GM23338 (cell line): ENCODE measurements around the gene SIMC1. TPM values are rescaled to one million over a fixed set of nuclear protein-coding genes. Genes with fewer than 3 reads are reported as not detected.

Source experiments
- ATAC-seq: fragments of 200-7000 bp; cut with Tn5 transposase; 3 replicates; pipeline ENCODE4 v1.9.1; 2020
- DNase-seq: peaks from one replicate; pipeline ENCODE4 v3.0.0-alpha.2; 2015; ENCODE audit warnings: low spot score
- H2AFZ ChIP-seq: fragments of 200-600 bp; sonication (generic); 2 replicates; pipeline ENCODE4 v1.8.0; 2016; ENCODE audit warnings: antibody characterized with exemption, mild to moderate bottlenecking, moderate library complexity
- H3F3A ChIP-seq: fragments of 200-600 bp; sonication (generic); replicated peaks from 2 replicates; pipeline ENCODE4 v1.8.0; 2017; ENCODE audit warnings: antibody characterized with exemption, mixed run types, low read depth
- H3K27ac ChIP-seq: fragments of 200-600 bp; sonication (generic); 2 replicates; pipeline ENCODE4 v1.6.1; 2016; ENCODE audit warnings: low read depth
- H3K27me3 ChIP-seq: fragments of 200-600 bp; sonication (generic); 2 replicates; pipeline ENCODE4 v1.8.0; 2016; ENCODE audit warnings: mild to moderate bottlenecking, mixed run types, moderate library complexity; ENCODE audit not compliant: insufficient read depth
- H3K36me3 ChIP-seq: fragments of 200-600 bp; sonication (generic); 2 replicates; pipeline ENCODE4 v1.8.0; 2016; ENCODE audit warnings: mild to moderate bottlenecking; ENCODE audit not compliant: insufficient read depth
- H3K4me1 ChIP-seq: fragments of 200-600 bp; sonication (generic); 2 replicates; pipeline ENCODE4 v1.8.0; 2016; ENCODE audit warnings: mild to moderate bottlenecking, moderate library complexity; ENCODE audit not compliant: insufficient read depth
- H3K4me2 ChIP-seq: fragments of 200-600 bp; sonication (generic); 2 replicates; pipeline ENCODE4 v1.7.1; 2017; ENCODE audit warnings: mixed run types
- H3K4me3 ChIP-seq: fragments of 200-600 bp; sonication (generic); 2 replicates; pipeline ENCODE4 v1.6.1; 2016; ENCODE audit warnings: mixed run types
- H3K79me2 ChIP-seq: fragments of 200-600 bp; sonication (generic); replicated peaks from 2 replicates; pipeline ENCODE4 v1.8.0; 2017; ENCODE audit warnings: mild to moderate bottlenecking; ENCODE audit not compliant: insufficient read depth
- H3K9me2 ChIP-seq: fragments of 200-600 bp; sonication (generic); 2 replicates; pipeline ENCODE4 v1.8.0; 2017; ENCODE audit not compliant: insufficient read depth
- H4K20me1 ChIP-seq: fragments of 200-600 bp; sonication (generic); replicated peaks from 2 replicates; pipeline ENCODE4 v1.8.0; 2017; ENCODE audit warnings: mild to moderate bottlenecking; ENCODE audit not compliant: insufficient read depth
- H3K27ac Mint-ChIP-seq: 2 replicates; pipeline ENCODE4 v1.8.0; 2020; ENCODE audit warnings: inconsistent platforms, mild to moderate bottlenecking, moderate library complexity, mixed read lengths
- H3K27me3 Mint-ChIP-seq: 3 replicates; pipeline ENCODE4 v1.8.0; 2022; ENCODE audit warnings: low read depth, mild to moderate bottlenecking, moderate library complexity, mixed read lengths, inconsistent platforms; ENCODE audit not compliant: insufficient read depth, poor library complexity
- H3K36me3 Mint-ChIP-seq: 3 replicates; pipeline ENCODE4 v1.8.0; 2021; ENCODE audit warnings: low read depth, mild to moderate bottlenecking, inconsistent platforms, moderate library complexity, mixed read lengths
- H3K4me1 Mint-ChIP-seq: 3 replicates; pipeline ENCODE4 v1.8.0; 2020; ENCODE audit warnings: mild to moderate bottlenecking, inconsistent platforms, mixed read lengths
- H3K4me3 Mint-ChIP-seq: 3 replicates; pipeline ENCODE4 v1.8.0; 2021; ENCODE audit warnings: moderate library complexity, mild to moderate bottlenecking, inconsistent platforms, mixed read lengths
- H3K9me3 Mint-ChIP-seq: 3 replicates; pipeline ENCODE4 v1.8.0; 2020; ENCODE audit warnings: moderate library complexity, mild to moderate bottlenecking, inconsistent platforms, mixed read lengths
- CREB1 ChIP-seq: fragments of 250-450 bp; sonication (Bioruptor Pico); IDR thresholded peaks from 2 replicates; pipeline ENCODE4 v1.5.0; 2020; ENCODE audit warnings: low read depth, mild to moderate bottlenecking, moderate library complexity
- EZH2 ChIP-seq: fragments of 200-600 bp; sonication (generic); IDR thresholded peaks from one replicate; pipeline ENCODE4 v1.8.0; 2017; ENCODE audit warnings: antibody characterized with exemption, mild to moderate bottlenecking, low read depth; ENCODE audit not compliant: unreplicated experiment
- EZH2phosphoT487 ChIP-seq: fragments of 200-600 bp; sonication (generic); IDR thresholded peaks from one replicate; pipeline ENCODE4 v1.8.1; 2018; ENCODE audit warnings: antibody characterized with exemption; ENCODE audit not compliant: unreplicated experiment
- JUNB ChIP-seq: IDR thresholded peaks from one replicate; pipeline ENCODE4 v1.6.1; 2016; ENCODE audit warnings: antibody characterized with exemption; ENCODE audit not compliant: unreplicated experiment
- NANOG ChIP-seq: IDR thresholded peaks from 2 replicates; pipeline ENCODE4 v1.6.1; 2016; ENCODE audit warnings: antibody characterized with exemption, borderline replicate concordance
- POLR2AphosphoS5 ChIP-seq: IDR thresholded peaks from 2 replicates; pipeline ENCODE4 v1.6.1; 2016; ENCODE audit warnings: antibody characterized with exemption, low read depth
- REST ChIP-seq: IDR thresholded peaks from one replicate; pipeline ENCODE4 v1.6.1; 2018; ENCODE audit warnings: antibody characterized with exemption; ENCODE audit not compliant: unreplicated experiment
- STAT1 ChIP-seq: IDR thresholded peaks from one replicate; pipeline ENCODE4 v1.6.1; 2016; ENCODE audit warnings: antibody characterized with exemption; ENCODE audit not compliant: unreplicated experiment
- ZNF114 ChIP-seq: fragments of 250-450 bp; sonication (Bioruptor Pico); IDR thresholded peaks from 2 replicates; pipeline ENCODE4 v1.5.0; 2020; ENCODE audit warnings: mild to moderate bottlenecking, moderate library complexity
- ZNF331 ChIP-seq: fragments of 250-450 bp; sonication (Bioruptor Pico); IDR thresholded peaks from 2 replicates; pipeline ENCODE4 v1.5.0; 2020; ENCODE audit warnings: low read depth, mild to moderate bottlenecking, moderate library complexity
- ZNF462 ChIP-seq: fragments of 250-450 bp; sonication (Bioruptor Pico); IDR thresholded peaks from 2 replicates; pipeline ENCODE4 v1.5.0; 2020; ENCODE audit warnings: mild to moderate bottlenecking, moderate library complexity
- polyA plus RNA-seq: library from polyadenylated mRNA; unstranded; fragments of >200 nt; fragmentation: Nextera tagmentation; extraction: Ambion mirVana; gene quantifications from 2 replicates; pipeline ENCODE4 v1.2.1, GENCODE V29; 2016
- total RNA-seq: library from RNA; depleted of rRNA; stranded (reverse); fragments of >200 nt; shearing (Covaris generic); gene quantifications from 2 replicates; pipeline ENCODE4 v1.2.3, GENCODE V29; 2014
- TF ChIP-seq, protein P1 (sequence below): IDR thresholded peaks from 2 replicates; pipeline ENCODE4 v1.6.1; 2016; ENCODE audit warnings: antibody characterized with exemption
- TF ChIP-seq, protein P2 (sequence below), 2 experiments: fragments of 200-600 bp in 1 of 2; sonication (generic) in 1 of 2; conservative IDR thresholded peaks; 2 replicates each; pipeline versions ENCODE4 v1.5.1 to v1.6.1; 2016 to 2017; ENCODE audit warnings: antibody characterized with exemption in 2 of 2, low read depth in 2 of 2, mild to moderate bottlenecking in 2 of 2, moderate library complexity in 1 of 2

The SIMC1 gene
- total and polyA plus RNA-seq, 2 experiments from 2014 or later: 9.4 to 14.6 TPM

DNA sequence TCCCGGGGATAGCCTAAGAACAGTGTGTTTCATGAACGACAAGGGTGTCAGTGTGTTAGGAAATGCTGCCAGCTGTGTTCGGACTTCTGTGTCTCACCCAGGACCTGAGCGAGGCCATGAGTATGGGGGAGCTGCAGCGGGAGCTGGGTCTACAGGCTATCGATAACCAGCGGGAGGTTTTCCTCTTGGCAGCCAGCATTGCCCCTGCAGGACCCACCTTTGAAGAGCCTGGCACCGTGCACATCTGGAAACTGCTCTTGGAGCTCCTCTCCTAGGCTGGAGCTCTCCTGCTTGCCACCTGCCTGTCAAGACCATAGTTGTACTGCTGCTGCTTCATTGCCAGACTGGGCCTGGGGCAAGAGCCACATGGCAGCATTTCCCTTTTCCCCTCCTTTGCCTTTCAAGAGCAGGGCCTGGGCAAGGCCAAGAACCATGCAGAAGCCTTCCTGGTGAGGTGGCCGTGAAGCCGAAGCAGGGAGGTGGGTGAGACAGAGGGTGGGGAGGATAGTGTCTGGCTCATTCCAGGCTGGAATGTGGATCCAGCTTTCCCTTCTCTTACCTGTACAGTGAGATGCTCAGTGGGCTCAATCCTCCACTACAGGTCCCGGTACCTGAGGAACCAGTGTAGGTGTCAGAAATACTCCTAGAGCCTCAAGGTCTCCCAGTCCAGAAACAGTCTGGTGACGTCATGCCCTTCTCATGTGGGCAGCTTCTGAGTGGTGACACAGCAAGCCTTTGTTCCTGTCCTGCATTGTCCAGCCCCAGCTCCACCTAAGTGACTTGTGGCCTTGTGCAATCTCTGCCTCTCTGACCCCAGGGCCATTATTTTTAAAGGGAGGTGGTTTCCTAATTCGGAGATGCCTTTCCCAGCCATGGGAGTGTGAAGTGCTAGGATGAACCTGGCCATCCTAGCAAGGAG, 133.7 kb downstream of the SIMC1 start:
- H3K36me3 Mint-ChIP-seq: peaks cover 11% of the 10 kb centered on the region
- H3K4me3 Mint-ChIP-seq: no peak overlapping the region
- H3K36me3 ChIP-seq: no peaks in the 10 kb centered on the region
- no peaks in the 10 kb centered on the region for H3F3A ChIP-seq
- H3K4me2 ChIP-seq: no peak overlapping the region
- H3K4me1 Mint-ChIP-seq: no peaks in the 10 kb centered on the region; the same call in 2 of the 3 replicates
- peaks cover 9% of the 10 kb centered on the region for H3K27me3 ChIP-seq
- 0 out of 2 replicates have a peak overlapping the region, but pooled peaks have one; percentile 44 for H3K27ac Mint-ChIP-seq
- ATAC-seq (no peak), DNase-seq (no peak)
- no peaks in the 10 kb centered on the region for H3K4me1 ChIP-seq
- H3K27ac ChIP-seq: no peak overlapping the region
- TF ChIP-seq STAT1: no peak
- no peak for TF ChIP-seq NANOG
- TF ChIP-seq EZH2phosphoT487: no peak
- TF ChIP-seq, protein P1, sequence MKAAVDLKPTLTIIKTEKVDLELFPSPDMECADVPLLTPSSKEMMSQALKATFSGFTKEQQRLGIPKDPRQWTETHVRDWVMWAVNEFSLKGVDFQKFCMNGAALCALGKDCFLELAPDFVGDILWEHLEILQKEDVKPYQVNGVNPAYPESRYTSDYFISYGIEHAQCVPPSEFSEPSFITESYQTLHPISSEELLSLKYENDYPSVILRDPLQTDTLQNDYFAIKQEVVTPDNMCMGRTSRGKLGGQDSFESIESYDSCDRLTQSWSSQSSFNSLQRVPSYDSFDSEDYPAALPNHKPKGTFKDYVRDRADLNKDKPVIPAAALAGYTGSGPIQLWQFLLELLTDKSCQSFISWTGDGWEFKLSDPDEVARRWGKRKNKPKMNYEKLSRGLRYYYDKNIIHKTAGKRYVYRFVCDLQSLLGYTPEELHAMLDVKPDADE: no peak
- TF ChIP-seq POLR2AphosphoS5: no peak
- no peak for TF ChIP-seq ZNF114 (CRISPR knock-in tag)
- no peak for TF ChIP-seq JUNB
- TF ChIP-seq ZNF462 (CRISPR knock-in tag): no peak
- no peak for TF ChIP-seq CREB1 (CRISPR knock-in tag)
- TF ChIP-seq, protein P2, sequence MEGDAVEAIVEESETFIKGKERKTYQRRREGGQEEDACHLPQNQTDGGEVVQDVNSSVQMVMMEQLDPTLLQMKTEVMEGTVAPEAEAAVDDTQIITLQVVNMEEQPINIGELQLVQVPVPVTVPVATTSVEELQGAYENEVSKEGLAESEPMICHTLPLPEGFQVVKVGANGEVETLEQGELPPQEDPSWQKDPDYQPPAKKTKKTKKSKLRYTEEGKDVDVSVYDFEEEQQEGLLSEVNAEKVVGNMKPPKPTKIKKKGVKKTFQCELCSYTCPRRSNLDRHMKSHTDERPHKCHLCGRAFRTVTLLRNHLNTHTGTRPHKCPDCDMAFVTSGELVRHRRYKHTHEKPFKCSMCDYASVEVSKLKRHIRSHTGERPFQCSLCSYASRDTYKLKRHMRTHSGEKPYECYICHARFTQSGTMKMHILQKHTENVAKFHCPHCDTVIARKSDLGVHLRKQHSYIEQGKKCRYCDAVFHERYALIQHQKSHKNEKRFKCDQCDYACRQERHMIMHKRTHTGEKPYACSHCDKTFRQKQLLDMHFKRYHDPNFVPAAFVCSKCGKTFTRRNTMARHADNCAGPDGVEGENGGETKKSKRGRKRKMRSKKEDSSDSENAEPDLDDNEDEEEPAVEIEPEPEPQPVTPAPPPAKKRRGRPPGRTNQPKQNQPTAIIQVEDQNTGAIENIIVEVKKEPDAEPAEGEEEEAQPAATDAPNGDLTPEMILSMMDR (conservative IDR thresholded peaks at IDR 0.05; ENCODE audit: low read depth in 2 of 2): no peak
- TF ChIP-seq EZH2: no peak
- TF ChIP-seq ZNF331 (CRISPR knock-in tag): no peak
- no peak for TF ChIP-seq REST
- peaks cover 9% of the 10 kb centered on the region for H3K27me3 Mint-ChIP-seq
- 0 out of 2 replicates have a peak, but pooled peaks cover 6% of the 10 kb centered on the region for H4K20me1 ChIP-seq
- no peaks in the 10 kb centered on the region for H3K9me2 ChIP-seq
- no peak overlapping the region for H3K4me3 ChIP-seq
- H3K9me3 Mint-ChIP-seq: no peaks in the 10 kb centered on the region
- no peaks in the 10 kb centered on the region for H3K79me2 ChIP-seq
- H2AFZ ChIP-seq: no peak overlapping the region
